ENCODE measurements around the gene SMIM32.

DNA sequence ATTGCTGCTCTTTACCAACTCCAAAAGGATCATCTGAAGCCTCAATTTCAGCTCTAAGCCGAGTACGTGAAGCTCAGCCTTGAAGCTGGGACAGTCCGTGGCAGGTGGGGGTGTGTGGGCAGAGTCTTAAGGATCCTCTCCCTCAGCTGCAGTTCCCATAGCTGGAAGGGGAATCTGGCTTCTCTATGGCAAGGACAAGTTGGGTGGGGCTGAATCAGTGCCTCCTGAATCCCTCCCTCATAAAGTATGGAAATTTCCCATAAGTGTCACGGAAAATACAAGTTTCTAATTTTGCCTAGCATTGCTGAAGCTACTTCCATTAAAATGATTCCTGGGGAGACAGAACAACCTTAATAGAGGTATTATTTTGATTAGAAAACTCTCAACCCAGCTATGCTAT is 47.9 kb upstream of the SMIM32 start:
- TF ChIP-seq, protein P1, sequence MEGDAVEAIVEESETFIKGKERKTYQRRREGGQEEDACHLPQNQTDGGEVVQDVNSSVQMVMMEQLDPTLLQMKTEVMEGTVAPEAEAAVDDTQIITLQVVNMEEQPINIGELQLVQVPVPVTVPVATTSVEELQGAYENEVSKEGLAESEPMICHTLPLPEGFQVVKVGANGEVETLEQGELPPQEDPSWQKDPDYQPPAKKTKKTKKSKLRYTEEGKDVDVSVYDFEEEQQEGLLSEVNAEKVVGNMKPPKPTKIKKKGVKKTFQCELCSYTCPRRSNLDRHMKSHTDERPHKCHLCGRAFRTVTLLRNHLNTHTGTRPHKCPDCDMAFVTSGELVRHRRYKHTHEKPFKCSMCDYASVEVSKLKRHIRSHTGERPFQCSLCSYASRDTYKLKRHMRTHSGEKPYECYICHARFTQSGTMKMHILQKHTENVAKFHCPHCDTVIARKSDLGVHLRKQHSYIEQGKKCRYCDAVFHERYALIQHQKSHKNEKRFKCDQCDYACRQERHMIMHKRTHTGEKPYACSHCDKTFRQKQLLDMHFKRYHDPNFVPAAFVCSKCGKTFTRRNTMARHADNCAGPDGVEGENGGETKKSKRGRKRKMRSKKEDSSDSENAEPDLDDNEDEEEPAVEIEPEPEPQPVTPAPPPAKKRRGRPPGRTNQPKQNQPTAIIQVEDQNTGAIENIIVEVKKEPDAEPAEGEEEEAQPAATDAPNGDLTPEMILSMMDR (IDR thresholded peaks at IDR 0.05) = no peak
- TF ChIP-seq, protein P2, sequence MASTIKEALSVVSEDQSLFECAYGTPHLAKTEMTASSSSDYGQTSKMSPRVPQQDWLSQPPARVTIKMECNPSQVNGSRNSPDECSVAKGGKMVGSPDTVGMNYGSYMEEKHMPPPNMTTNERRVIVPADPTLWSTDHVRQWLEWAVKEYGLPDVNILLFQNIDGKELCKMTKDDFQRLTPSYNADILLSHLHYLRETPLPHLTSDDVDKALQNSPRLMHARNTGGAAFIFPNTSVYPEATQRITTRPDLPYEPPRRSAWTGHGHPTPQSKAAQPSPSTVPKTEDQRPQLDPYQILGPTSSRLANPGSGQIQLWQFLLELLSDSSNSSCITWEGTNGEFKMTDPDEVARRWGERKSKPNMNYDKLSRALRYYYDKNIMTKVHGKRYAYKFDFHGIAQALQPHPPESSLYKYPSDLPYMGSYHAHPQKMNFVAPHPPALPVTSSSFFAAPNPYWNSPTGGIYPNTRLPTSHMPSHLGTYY (CRISPR knock-in tag; IDR thresholded peaks at IDR 0.05) = no peak
- TF ChIP-seq SMAD3 (CRISPR knock-in tag; IDR thresholded peaks at IDR 0.05; ENCODE audit: borderline replicate concordance) = no peak
- TF ChIP-seq, protein P3, sequence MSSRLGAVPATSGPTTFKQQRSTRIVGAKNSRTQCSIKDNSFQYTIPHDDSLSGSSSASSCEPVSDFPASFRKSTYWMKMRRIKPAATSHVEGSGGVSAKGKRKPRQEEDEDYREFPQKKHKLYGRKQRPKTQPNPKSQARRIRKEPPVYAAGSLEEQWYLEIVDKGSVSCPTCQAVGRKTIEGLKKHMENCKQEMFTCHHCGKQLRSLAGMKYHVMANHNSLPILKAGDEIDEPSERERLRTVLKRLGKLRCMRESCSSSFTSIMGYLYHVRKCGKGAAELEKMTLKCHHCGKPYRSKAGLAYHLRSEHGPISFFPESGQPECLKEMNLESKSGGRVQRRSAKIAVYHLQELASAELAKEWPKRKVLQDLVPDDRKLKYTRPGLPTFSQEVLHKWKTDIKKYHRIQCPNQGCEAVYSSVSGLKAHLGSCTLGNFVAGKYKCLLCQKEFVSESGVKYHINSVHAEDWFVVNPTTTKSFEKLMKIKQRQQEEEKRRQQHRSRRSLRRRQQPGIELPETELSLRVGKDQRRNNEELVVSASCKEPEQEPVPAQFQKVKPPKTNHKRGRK (CRISPR knock-in tag; IDR thresholded peaks at IDR 0.05; ENCODE audit: borderline replicate concordance) = no peak
- TF ChIP-seq ZBTB21 (CRISPR knock-in tag; IDR thresholded peaks at IDR 0.05; ENCODE audit: borderline replicate concordance) = no peak
- TF ChIP-seq, protein P4, sequence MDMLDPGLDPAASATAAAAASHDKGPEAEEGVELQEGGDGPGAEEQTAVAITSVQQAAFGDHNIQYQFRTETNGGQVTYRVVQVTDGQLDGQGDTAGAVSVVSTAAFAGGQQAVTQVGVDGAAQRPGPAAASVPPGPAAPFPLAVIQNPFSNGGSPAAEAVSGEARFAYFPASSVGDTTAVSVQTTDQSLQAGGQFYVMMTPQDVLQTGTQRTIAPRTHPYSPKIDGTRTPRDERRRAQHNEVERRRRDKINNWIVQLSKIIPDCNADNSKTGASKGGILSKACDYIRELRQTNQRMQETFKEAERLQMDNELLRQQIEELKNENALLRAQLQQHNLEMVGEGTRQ (CRISPR knock-in tag; IDR thresholded peaks at IDR 0.05) = no peak
- TF ChIP-seq, protein P5, sequence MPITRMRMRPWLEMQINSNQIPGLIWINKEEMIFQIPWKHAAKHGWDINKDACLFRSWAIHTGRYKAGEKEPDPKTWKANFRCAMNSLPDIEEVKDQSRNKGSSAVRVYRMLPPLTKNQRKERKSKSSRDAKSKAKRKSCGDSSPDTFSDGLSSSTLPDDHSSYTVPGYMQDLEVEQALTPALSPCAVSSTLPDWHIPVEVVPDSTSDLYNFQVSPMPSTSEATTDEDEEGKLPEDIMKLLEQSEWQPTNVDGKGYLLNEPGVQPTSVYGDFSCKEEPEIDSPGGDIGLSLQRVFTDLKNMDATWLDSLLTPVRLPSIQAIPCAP (CRISPR knock-in tag; IDR thresholded peaks at IDR 0.05) = no peak
- TF ChIP-seq, protein P6, sequence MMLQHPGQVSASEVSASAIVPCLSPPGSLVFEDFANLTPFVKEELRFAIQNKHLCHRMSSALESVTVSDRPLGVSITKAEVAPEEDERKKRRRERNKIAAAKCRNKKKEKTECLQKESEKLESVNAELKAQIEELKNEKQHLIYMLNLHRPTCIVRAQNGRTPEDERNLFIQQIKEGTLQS (CRISPR knock-in tag; conservative IDR thresholded peaks at IDR 0.05) = no peak
